IMR-90 (cell line): Measurements from ENCODE around the gene NMNAT3. TPM values are rescaled to one million over a fixed set of nuclear protein-coding genes. Genes with fewer than 3 reads are reported as not detected.

Experiments used
- ATAC-seq: fragments of 200-7000 bp; cut with Tn5 transposase; 2 replicates; pipeline ENCODE4 v1.9.1; 2020; ENCODE audit warnings: low read depth, mild to moderate bottlenecking, moderate library complexity
- BruUV-seq: library from RNA; stranded (reverse); fragments of 400-500 nt; replicated peaks from 2 replicates; lab custom pipeline; 2021; lab: Mats Ljungman, UMichigan
- CTCF ChIA-PET: fragments of 300-600 bp; formaldehyde crosslinking; extraction: SDS; loops from one replicate; lab custom pipeline; 2021; ENCODE audit warnings: antibody characterized with exemption; lab: Yijun Ruan, JAX
- POLR2A ChIA-PET: fragments of 300-600 bp; sonication (Branson Sonifier 250); formaldehyde crosslinking; loops from one replicate; lab custom pipeline; 2022; ENCODE audit warnings: antibody characterized with exemption; ENCODE audit not compliant: unreplicated experiment; lab: Charles Lee
- DNase-seq: peaks from one replicate; pipeline ENCODE4 v3.0.0; 2013
- H2AFZ ChIP-seq: replicated peaks from 2 replicates; pipeline ENCODE3; 2013; ENCODE audit warnings: low read length, mild to moderate bottlenecking; ENCODE audit not compliant: poor library complexity
- H2AK5ac ChIP-seq: 2 replicates; pipeline ENCODE4 v1.6.1; 2013; ENCODE audit warnings: low read depth, low read length, inconsistent platforms
- H2AK9ac ChIP-seq: replicated peaks from 2 replicates; pipeline ENCODE3; 2013; ENCODE audit warnings: mild to moderate bottlenecking, low read depth, low read length, moderate library complexity; ENCODE audit not compliant: poor library complexity
- H2BK120ac ChIP-seq: 2 replicates; pipeline ENCODE4 v1.6.1; 2013; ENCODE audit warnings: low read depth, low read length, inconsistent platforms
- H2BK15ac ChIP-seq: 3 replicates; pipeline ENCODE4 v1.6.1; 2013; ENCODE audit warnings: low read depth, low read length, inconsistent platforms
- H2BK20ac ChIP-seq: 2 replicates; pipeline ENCODE4 v1.6.1; 2013; ENCODE audit warnings: low read depth, mild to moderate bottlenecking, inconsistent platforms, low read length, moderate library complexity
- H2BK5ac ChIP-seq: 2 replicates; pipeline ENCODE4 v1.6.1; 2013; ENCODE audit warnings: mild to moderate bottlenecking, low read depth, low read length, inconsistent platforms; ENCODE audit not compliant: poor library complexity, severe bottlenecking
- H3K14ac ChIP-seq: replicated peaks from 2 replicates; pipeline ENCODE4 v1.6.1; 2013; ENCODE audit warnings: low read depth, low read length, inconsistent platforms
- H3K18ac ChIP-seq: 2 replicates; pipeline ENCODE4 v1.6.1; 2013; ENCODE audit warnings: low read depth, low read length, control low read depth
- H3K23ac ChIP-seq: 2 replicates; pipeline ENCODE4 v1.6.1; 2013; ENCODE audit warnings: low read depth, low read length, inconsistent platforms
- H3K27ac ChIP-seq: 2 replicates; pipeline ENCODE4 v1.5.1; 2013; ENCODE audit warnings: mild to moderate bottlenecking, control low read depth, low read length; ENCODE audit not compliant: insufficient read depth
- H3K27me3 ChIP-seq: 2 replicates; pipeline ENCODE4 v1.6.1; 2013; ENCODE audit warnings: low read length; ENCODE audit not compliant: control insufficient read depth, insufficient read depth
- H3K36me3 ChIP-seq: 2 replicates; pipeline ENCODE4 v1.6.1; 2013; ENCODE audit warnings: low read length, mixed read lengths; ENCODE audit not compliant: control insufficient read depth, insufficient read depth
- H3K4ac ChIP-seq: 2 replicates; pipeline ENCODE4 v1.6.1; 2013; ENCODE audit warnings: low read depth, low read length, inconsistent platforms
- H3K4me1 ChIP-seq: 2 replicates; pipeline ENCODE4 v1.6.1; 2013; ENCODE audit warnings: low read length, mixed read lengths; ENCODE audit not compliant: control insufficient read depth, insufficient read depth
- H3K4me2 ChIP-seq: 2 replicates; pipeline ENCODE4 v1.6.1; 2013; ENCODE audit warnings: low read depth, mild to moderate bottlenecking, control low read depth, low read length, moderate library complexity
- H3K4me3 ChIP-seq: 2 replicates; pipeline ENCODE4 v1.5.1; 2013; ENCODE audit warnings: low read depth, mild to moderate bottlenecking, control low read depth, low read length, moderate library complexity; ENCODE audit not compliant: insufficient read depth
- H3K56ac ChIP-seq: 2 replicates; pipeline ENCODE4 v1.6.1; 2013; ENCODE audit warnings: low read length, inconsistent platforms; ENCODE audit not compliant: insufficient read depth; ENCODE audit errors: extremely low read depth
- H3K79me1 ChIP-seq, 2 experiments: 2 replicates each; pipeline ENCODE4 v1.6.1; 2013; ENCODE audit warnings: low read length in 2 of 2, inconsistent platforms in 1 of 2, low read depth in 1 of 2
- H3K9ac ChIP-seq: 2 replicates; pipeline ENCODE4 v1.6.1; 2013; ENCODE audit warnings: low read depth, low read length, control low read depth
- H3K9me1 ChIP-seq: 2 replicates; pipeline ENCODE4 v1.6.1; 2013; ENCODE audit warnings: low read length, inconsistent platforms; ENCODE audit not compliant: insufficient read depth
- H3K9me3 ChIP-seq: 2 replicates; pipeline ENCODE4 v1.6.1; 2013; ENCODE audit warnings: low read length; ENCODE audit not compliant: control insufficient read depth, insufficient read depth
- H4K20me1 ChIP-seq: 2 replicates; pipeline ENCODE4 v1.6.1; 2013; ENCODE audit warnings: low read length, inconsistent platforms; ENCODE audit not compliant: insufficient read depth
- H4K5ac ChIP-seq: 2 replicates; pipeline ENCODE4 v1.6.1; 2013; ENCODE audit warnings: mild to moderate bottlenecking, low read depth, low read length, control low read depth
- H4K8ac ChIP-seq, 2 experiments: 2 replicates each; pipeline ENCODE4 v1.6.1; 2013; ENCODE audit warnings: low read depth in 2 of 2, low read length in 2 of 2, control low read depth in 1 of 2, inconsistent platforms in 1 of 2
- H4K91ac ChIP-seq: 2 replicates; pipeline ENCODE4 v1.6.1; 2013; ENCODE audit warnings: low read depth, low read length, inconsistent platforms; ENCODE audit not compliant: insufficient read depth
- BHLHE40 ChIP-seq: fragments of 150-350 bp; IDR thresholded peaks from 2 replicates; pipeline ENCODE4 v1.6.1; 2016; ENCODE audit warnings: mild to moderate bottlenecking, low read depth, low read length
- CHD1 ChIP-seq: IDR thresholded peaks from 2 replicates; pipeline ENCODE4 v1.6.1; 2012; ENCODE audit warnings: low read depth, low read length, improper control_type of control experiment
- CTCF ChIP-seq: conservative IDR thresholded peaks from 2 replicates; pipeline ENCODE4 v1.5.1; 2012; ENCODE audit warnings: mild to moderate bottlenecking, low read depth, low read length, improper control_type of control experiment
- ELK1 ChIP-seq: fragments of 150-350 bp; IDR thresholded peaks from 2 replicates; pipeline ENCODE4 v1.6.1; 2016; ENCODE audit warnings: low read depth, mild to moderate bottlenecking, low read length, moderate library complexity, borderline replicate concordance
- FOS ChIP-seq: fragments of 150-350 bp; IDR thresholded peaks from 2 replicates; pipeline ENCODE4 v1.6.1; 2016; ENCODE audit warnings: low read depth, low read length
- MAZ ChIP-seq: IDR thresholded peaks from 2 replicates; pipeline ENCODE4 v1.6.1; 2012; ENCODE audit warnings: low read depth, mild to moderate bottlenecking, low read length, improper control_type of control experiment, moderate library complexity, borderline replicate concordance
- MXI1 ChIP-seq: IDR thresholded peaks from 2 replicates; pipeline ENCODE4 v1.6.1; 2012; ENCODE audit warnings: low read depth, mild to moderate bottlenecking, low read length, moderate library complexity, borderline replicate concordance
- POLR2A ChIP-seq: IDR thresholded peaks from 2 replicates; pipeline ENCODE4 v1.6.1; 2012; ENCODE audit warnings: mild to moderate bottlenecking, low read depth, low read length
- RAD21 ChIP-seq: IDR thresholded peaks from 2 replicates; pipeline ENCODE4 v1.6.1; 2012; ENCODE audit warnings: low read length, improper control_type of control experiment
- RCOR1 ChIP-seq: IDR thresholded peaks from 2 replicates; pipeline ENCODE4 v1.6.1; 2012; ENCODE audit warnings: mild to moderate bottlenecking, low read length, improper control_type of control experiment; ENCODE audit not compliant: insufficient replicate concordance
- SMC3 ChIP-seq: fragments of 150-350 bp; IDR thresholded peaks from 2 replicates; pipeline ENCODE4 v1.6.1; 2016; ENCODE audit warnings: low read depth, mild to moderate bottlenecking, antibody characterized with exemption, low read length, moderate library complexity
- USF2 ChIP-seq: fragments of 150-350 bp; IDR thresholded peaks from 2 replicates; pipeline ENCODE4 v1.6.1; 2017; ENCODE audit warnings: mild to moderate bottlenecking, antibody characterized with exemption, low read length, low read depth
- WGBS, 2 experiments: methylation state at CpG; one replicate each; pipeline versions ENCODE4 v1.1.5 to v1.1.7; 2013; ENCODE audit warnings: missing lambda C conversion rate in 2 of 2; ENCODE audit not compliant: insufficient read length in 1 of 2; ENCODE audit errors: extremely low coverage in 2 of 2; 5-methylcytosine and 5-hydroxymethylcytosine counted together
- dilution Hi-C: fragments of 300-500 bp; cut with HindIII; formaldehyde crosslinking; loops from one replicate; pipeline ENCODE4 v1.14.3; 2018; ENCODE audit warnings: low sequenced_read_pairs; ENCODE audit not compliant: unreplicated experiment
- in situ Hi-C: fragments of 300-500 bp; cut with MboI; formaldehyde crosslinking; loops from 3 replicates; pipeline ENCODE4 v1.14.3; 2019; ENCODE audit warnings: low sequenced_read_pairs, inconsistent platforms, mixed read lengths
- intact Hi-C: fragments of 100-400 bp; cut with micrococcal nuclease; formaldehyde crosslinking; loops from 2 replicates; pipeline ENCODE4 v1.10.0; 2022
- polyA plus RNA-seq, 3 experiments: library from polyadenylated mRNA; depleted of rRNA; stranded (reverse); fragments of >200 nt; gene quantifications; 2 replicates each; pipeline ENCODE4 v1.2.3, GENCODE V29; 2012; ENCODE audit warnings: low replicate concordance in 1 of 3
- total RNA-seq: library from RNA; depleted of rRNA; stranded (reverse); fragments of >200 nt; gene quantifications from 2 replicates; pipeline ENCODE4 v1.2.3, GENCODE V29; 2012

The NMNAT3 gene
- total and polyA plus RNA-seq, 2 of the 4 experiments (the other 2 are of a cell fraction), result 0.12 to 0.36 TPM

GRCh38 chr3:139630542-139630941 is 47.2 kb downstream of the NMNAT3 start:
- H4K8ac ChIP-seq, result no peak overlapping the region
- no peaks in the 10 kb centered on the region for H3K79me1 ChIP-seq
- WGBS, 2 experiments, result no CpG with 5 or more reads among the region's 4 CpGs
- no peak overlapping the region for H4K5ac ChIP-seq
- H4K91ac ChIP-seq, result no peak overlapping the region
- TF ChIP-seq ELK1 (no peak), BHLHE40 (no peak), USF2 (no peak), SMC3 (no peak), MAZ (no peak), RAD21 (no peak), CHD1 (no peak), POLR2A (no peak), MXI1 (no peak), FOS (no peak), CTCF (no peak), RCOR1 (no peak)
- H2BK120ac ChIP-seq, result no peak overlapping the region
- H3K4me2 ChIP-seq, result no peak overlapping the region
- H2AK5ac ChIP-seq, result no peak overlapping the region
- no peaks in the 10 kb centered on the region for H3K4me1 ChIP-seq
- no peaks in the 10 kb centered on the region for H3K9me1 ChIP-seq
- ChIA-PET POLR2A (no interaction called here), CTCF (interaction anchor here (0.7 kb wide), 1 partner anchor 203 kb away, joined by 3 read pairs; no protein-coding TSS in a partner anchor)
- no peak overlapping the region for H2AFZ ChIP-seq
- intact Hi-C loops (no loop called here), in situ Hi-C loops (no loop called here), dilution Hi-C loops (no loop called here)
- no peak overlapping the region for H2BK15ac ChIP-seq
- no peak overlapping the region for H2AK9ac ChIP-seq
- H3K4ac ChIP-seq, result no peak overlapping the region
- no peak overlapping the region for H3K27ac ChIP-seq
- H4K20me1 ChIP-seq, result no peaks in the 10 kb centered on the region
- no peak overlapping the region for H2BK5ac ChIP-seq
- H3K36me3 ChIP-seq, result no peaks in the 10 kb centered on the region
- H3K27me3 ChIP-seq, result no peaks in the 10 kb centered on the region
- H3K23ac ChIP-seq, result no peak overlapping the region
- no peak overlapping the region for H3K14ac ChIP-seq
- ATAC-seq (no peak), DNase-seq (no peak)
- no TSS peak for BruUV-seq
- H3K18ac ChIP-seq, result no peak overlapping the region
- no peak overlapping the region for H2BK20ac ChIP-seq
- H3K9ac ChIP-seq, result no peak overlapping the region
- no peaks in the 10 kb centered on the region for H3K9me3 ChIP-seq
- no peak overlapping the region for H3K56ac ChIP-seq
- H3K4me3 ChIP-seq, result no peak overlapping the region
